Measurements from ENCODE around the gene CMSS1. TPM values are rescaled to one million over a fixed set of nuclear protein-coding genes. Genes with fewer than 3 reads are reported as not detected.

Gene CMSS1
- total RNA-seq, 1 donor from 2014 or later, result 56.3 TPM

DNA sequence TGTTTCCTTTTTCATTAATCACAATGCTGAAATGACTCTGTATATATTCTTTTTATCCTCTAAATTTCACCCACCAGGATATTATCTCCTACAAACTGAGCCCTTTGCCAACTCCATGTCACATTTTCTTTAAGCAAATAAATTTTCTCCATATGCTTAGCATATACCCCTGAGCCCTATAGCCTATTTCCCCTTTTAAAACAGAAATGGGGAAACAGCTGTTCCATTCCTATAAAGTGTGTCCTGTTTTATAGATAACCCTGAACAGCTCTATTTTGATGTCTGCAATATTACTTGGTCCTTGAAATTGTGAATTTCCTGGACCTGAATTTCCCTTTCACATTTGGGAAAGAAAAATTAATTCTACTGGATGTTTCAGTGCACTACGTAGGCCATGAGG is 312.3 kb downstream of the CMSS1 start:
- H3K9ac ChIP-seq, result no peak overlapping the region
- no peak for DNase-seq (ENCODE audit: low spot score)
- no peaks in the 10 kb centered on the region for H3K79me2 ChIP-seq (ENCODE audit: low read depth)
- no peaks in the 10 kb centered on the region for H3F3A ChIP-seq (ENCODE audit: low read depth)
- Mint-ChIP-seq H3K27ac (no peak overlapping the region), H3K4me3 (no peak overlapping the region), H3K27me3 (ENCODE audit: insufficient read depth, low read depth) (no peaks in the 10 kb centered on the region), H3K36me3 (no peaks in the 10 kb centered on the region), H3K9me3 (no peaks in the 10 kb centered on the region), H3K4me1 (no peaks in the 10 kb centered on the region)
- no peaks in the 10 kb centered on the region for H3K27me3 ChIP-seq
- TF ChIP-seq EZH2 (IDR thresholded peaks at IDR 0.05), result no peak
- TF ChIP-seq, protein P1, sequence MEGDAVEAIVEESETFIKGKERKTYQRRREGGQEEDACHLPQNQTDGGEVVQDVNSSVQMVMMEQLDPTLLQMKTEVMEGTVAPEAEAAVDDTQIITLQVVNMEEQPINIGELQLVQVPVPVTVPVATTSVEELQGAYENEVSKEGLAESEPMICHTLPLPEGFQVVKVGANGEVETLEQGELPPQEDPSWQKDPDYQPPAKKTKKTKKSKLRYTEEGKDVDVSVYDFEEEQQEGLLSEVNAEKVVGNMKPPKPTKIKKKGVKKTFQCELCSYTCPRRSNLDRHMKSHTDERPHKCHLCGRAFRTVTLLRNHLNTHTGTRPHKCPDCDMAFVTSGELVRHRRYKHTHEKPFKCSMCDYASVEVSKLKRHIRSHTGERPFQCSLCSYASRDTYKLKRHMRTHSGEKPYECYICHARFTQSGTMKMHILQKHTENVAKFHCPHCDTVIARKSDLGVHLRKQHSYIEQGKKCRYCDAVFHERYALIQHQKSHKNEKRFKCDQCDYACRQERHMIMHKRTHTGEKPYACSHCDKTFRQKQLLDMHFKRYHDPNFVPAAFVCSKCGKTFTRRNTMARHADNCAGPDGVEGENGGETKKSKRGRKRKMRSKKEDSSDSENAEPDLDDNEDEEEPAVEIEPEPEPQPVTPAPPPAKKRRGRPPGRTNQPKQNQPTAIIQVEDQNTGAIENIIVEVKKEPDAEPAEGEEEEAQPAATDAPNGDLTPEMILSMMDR (IDR thresholded peaks at IDR 0.05), result no peak
- TF ChIP-seq EZH2phosphoT487 (IDR thresholded peaks at IDR 0.05), result no peak
- no peak overlapping the region for H2AFZ ChIP-seq (replicated peaks)
- H3K4me2 ChIP-seq, result no peak overlapping the region
- no peaks in the 10 kb centered on the region for H3K36me3 ChIP-seq
- H4K20me1 ChIP-seq (ENCODE audit: low read depth), result no peaks in the 10 kb centered on the region
- no peak overlapping the region for H3K27ac ChIP-seq
- H3K9me3 ChIP-seq (ENCODE audit: low read depth), result no peaks in the 10 kb centered on the region
- no peak overlapping the region for H3K4me3 ChIP-seq
- no peaks in the 10 kb centered on the region for H3K4me1 ChIP-seq

DNA sequence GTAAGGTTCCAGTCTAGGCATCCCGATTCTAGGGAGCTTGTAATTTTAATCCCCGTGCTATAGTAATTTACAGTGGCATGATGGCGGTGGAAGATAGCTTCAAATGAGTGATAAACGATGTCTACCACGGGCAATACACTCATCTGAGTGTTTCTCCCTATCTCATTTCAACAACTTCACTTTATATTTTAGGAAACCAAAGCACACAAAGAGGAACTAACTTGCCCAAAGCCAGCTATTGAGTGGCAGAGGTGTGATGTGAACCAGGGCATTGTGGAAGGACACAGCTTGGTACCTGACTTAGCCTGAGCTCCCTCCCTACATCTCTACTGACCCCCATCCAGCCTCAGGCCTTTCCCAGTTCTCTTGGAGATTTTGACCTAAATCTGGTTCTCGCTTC is 313.6 kb downstream of the CMSS1 start:
- TF ChIP-seq EZH2 (IDR thresholded peaks at IDR 0.05), result no peak
- no peak for TF ChIP-seq EZH2phosphoT487 (IDR thresholded peaks at IDR 0.05)
- TF ChIP-seq, protein P1 (IDR thresholded peaks at IDR 0.05), result no peak
- Histone ChIP-seq H3K36me3 (no peaks in the 10 kb centered on the region), H3K4me2 (no peak overlapping the region), H3K9ac (no peak overlapping the region), H3K27me3 (no peaks in the 10 kb centered on the region), H3K79me2 (ENCODE audit: low read depth) (no peaks in the 10 kb centered on the region), H2AFZ (replicated peaks) (no peak overlapping the region), H3K27ac (no peak overlapping the region), H3K4me3 (no peak overlapping the region), H3K4me1 (no peaks in the 10 kb centered on the region), H4K20me1 (ENCODE audit: low read depth) (no peaks in the 10 kb centered on the region), H3K9me3 (ENCODE audit: low read depth) (no peaks in the 10 kb centered on the region), H3F3A (ENCODE audit: low read depth) (no peaks in the 10 kb centered on the region)
- H3K36me3 Mint-ChIP-seq, result no peaks in the 10 kb centered on the region
- no peaks in the 10 kb centered on the region for H3K4me1 Mint-ChIP-seq
- H3K9me3 Mint-ChIP-seq, result no peaks in the 10 kb centered on the region
- H3K27ac Mint-ChIP-seq, result no peak overlapping the region
- no peak overlapping the region for H3K4me3 Mint-ChIP-seq
- DNase-seq (ENCODE audit: low spot score), result no peak
- no peaks in the 10 kb centered on the region for H3K27me3 Mint-ChIP-seq (ENCODE audit: insufficient read depth, low read depth)

GRCh38 chr3:100136921-100137320 is 319.3 kb downstream of the CMSS1 start:
- Histone ChIP-seq H3K27ac (no peak overlapping the region), H3K79me2 (ENCODE audit: low read depth) (no peaks in the 10 kb centered on the region), H3K9ac (no peak overlapping the region), H3K27me3 (no peaks in the 10 kb centered on the region), H4K20me1 (ENCODE audit: low read depth) (no peaks in the 10 kb centered on the region), H3F3A (ENCODE audit: low read depth) (no peaks in the 10 kb centered on the region), H3K4me3 (no peak overlapping the region), H3K9me3 (ENCODE audit: low read depth) (no peaks in the 10 kb centered on the region), H3K4me1 (no peaks in the 10 kb centered on the region), H3K4me2 (no peak overlapping the region), H3K36me3 (no peaks in the 10 kb centered on the region), H2AFZ (replicated peaks) (no peak overlapping the region)
- DNase-seq (ENCODE audit: low spot score), result no peak
- H3K4me1 Mint-ChIP-seq, result no peaks in the 10 kb centered on the region
- TF ChIP-seq EZH2 (IDR thresholded peaks at IDR 0.05) (no peak), EZH2phosphoT487 (IDR thresholded peaks at IDR 0.05) (no peak)
- TF ChIP-seq, protein P1 (IDR thresholded peaks at IDR 0.05), result no peak
- no peaks in the 10 kb centered on the region for H3K9me3 Mint-ChIP-seq
- no peaks in the 10 kb centered on the region for H3K27me3 Mint-ChIP-seq (ENCODE audit: insufficient read depth, low read depth)
- H3K36me3 Mint-ChIP-seq, result no peaks in the 10 kb centered on the region
- H3K27ac Mint-ChIP-seq, result no peak overlapping the region
- H3K4me3 Mint-ChIP-seq, result no peak overlapping the region

Data from neural progenitor cell (in vitro differentiated cells).